ENCODE measurements around the gene AHNAK2.

The AHNAK2 gene

DNA sequence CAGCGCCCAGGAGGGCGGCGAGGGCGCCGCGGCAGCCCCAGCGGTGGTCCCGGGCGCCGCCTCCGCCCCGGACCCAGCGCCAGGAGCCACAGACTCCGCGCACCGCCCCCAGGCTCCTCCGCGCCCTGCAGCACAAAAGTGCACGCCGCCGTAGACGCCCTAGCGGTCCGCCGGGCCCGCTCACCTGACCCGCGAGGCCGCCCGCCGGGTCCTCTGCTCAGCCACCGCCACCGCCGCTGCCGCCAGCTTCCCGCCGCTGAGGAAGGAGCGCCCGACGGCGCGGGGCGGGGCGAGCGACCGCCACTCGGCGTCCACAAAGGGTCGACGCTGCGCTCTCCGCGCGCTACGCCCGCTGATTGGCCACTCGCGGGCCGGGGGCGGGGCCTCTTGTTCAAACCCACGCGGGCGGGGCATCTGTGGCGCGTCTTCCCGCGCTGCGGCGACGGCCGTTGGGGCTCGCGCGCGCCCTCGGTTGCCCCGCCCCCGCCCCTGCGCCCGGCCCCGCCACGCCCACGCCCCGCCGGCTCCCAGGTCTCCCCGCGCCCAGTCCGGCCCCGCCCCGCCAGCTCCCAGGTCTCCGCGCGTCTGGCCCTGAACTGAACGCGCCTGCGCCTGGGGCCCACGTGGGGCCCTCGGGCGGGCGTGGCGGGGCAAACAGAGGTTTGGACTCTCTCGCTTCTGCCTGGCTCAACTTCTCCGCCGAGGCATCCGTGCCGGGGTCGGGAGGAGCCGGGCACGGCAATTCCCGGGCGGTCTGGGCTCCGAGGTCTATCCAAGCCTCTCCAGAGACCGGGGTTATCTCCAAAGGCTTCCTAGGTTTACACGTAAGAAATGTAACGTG lies 42.9 kb upstream of the AHNAK2 start, which contains the start of gene CDCA4:
TSS of gene CDCA4 (minus strand) at position 269 of the 841 bp plus-strand sequence. CDS start 9,154 bp downstream, outside the sequence.
- Histone ChIP-seq H3K4me2 (ENCODE audit: low read length) (peak within 1 kb of the TSS; percentile 95), H3K27me3 (ENCODE audit: control insufficient read depth, low read length) (no peaks in the 10 kb centered on the region), H3K36me3 (ENCODE audit: control insufficient read depth, low read length) (peaks cover 46% of the 10 kb centered on the region), H3K79me2 (ENCODE audit: control insufficient read depth, low read length) (peaks cover 63% of the 10 kb centered on the region), H4K20me1 (ENCODE audit: control insufficient read depth, insufficient read depth, low read depth, low read length) (peaks cover 34% of the 10 kb centered on the region), H3K9me3 (ENCODE audit: control insufficient read depth, insufficient read depth, low read length) (no peaks in the 10 kb centered on the region), H3K9me2 (replicated peaks; ENCODE audit: control insufficient read depth, low read length) (no peaks in the 10 kb centered on the region), H3F3A (ENCODE audit: control insufficient read depth, insufficient read depth) (peaks cover 9% of the 10 kb centered on the region), H3K27ac (ENCODE audit: low read depth, low read length) (peak within 1 kb of the TSS; percentile 71), H3K4me1 (ENCODE audit: control insufficient read depth, low read length) (peaks cover 45% of the 10 kb centered on the region), H3K4me3 (ENCODE audit: low read length) (peak within 1 kb of the TSS; percentile 99)
- TF ChIP-seq, protein P1, sequence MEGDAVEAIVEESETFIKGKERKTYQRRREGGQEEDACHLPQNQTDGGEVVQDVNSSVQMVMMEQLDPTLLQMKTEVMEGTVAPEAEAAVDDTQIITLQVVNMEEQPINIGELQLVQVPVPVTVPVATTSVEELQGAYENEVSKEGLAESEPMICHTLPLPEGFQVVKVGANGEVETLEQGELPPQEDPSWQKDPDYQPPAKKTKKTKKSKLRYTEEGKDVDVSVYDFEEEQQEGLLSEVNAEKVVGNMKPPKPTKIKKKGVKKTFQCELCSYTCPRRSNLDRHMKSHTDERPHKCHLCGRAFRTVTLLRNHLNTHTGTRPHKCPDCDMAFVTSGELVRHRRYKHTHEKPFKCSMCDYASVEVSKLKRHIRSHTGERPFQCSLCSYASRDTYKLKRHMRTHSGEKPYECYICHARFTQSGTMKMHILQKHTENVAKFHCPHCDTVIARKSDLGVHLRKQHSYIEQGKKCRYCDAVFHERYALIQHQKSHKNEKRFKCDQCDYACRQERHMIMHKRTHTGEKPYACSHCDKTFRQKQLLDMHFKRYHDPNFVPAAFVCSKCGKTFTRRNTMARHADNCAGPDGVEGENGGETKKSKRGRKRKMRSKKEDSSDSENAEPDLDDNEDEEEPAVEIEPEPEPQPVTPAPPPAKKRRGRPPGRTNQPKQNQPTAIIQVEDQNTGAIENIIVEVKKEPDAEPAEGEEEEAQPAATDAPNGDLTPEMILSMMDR (IDR thresholded peaks at IDR 0.05; ENCODE audit: low read depth, low read length, poor library complexity, severe bottlenecking): no peak
- TF ChIP-seq EZH2phosphoT487 (IDR thresholded peaks at IDR 0.05; ENCODE audit: borderline replicate concordance, low read length): no peak

DNA sequence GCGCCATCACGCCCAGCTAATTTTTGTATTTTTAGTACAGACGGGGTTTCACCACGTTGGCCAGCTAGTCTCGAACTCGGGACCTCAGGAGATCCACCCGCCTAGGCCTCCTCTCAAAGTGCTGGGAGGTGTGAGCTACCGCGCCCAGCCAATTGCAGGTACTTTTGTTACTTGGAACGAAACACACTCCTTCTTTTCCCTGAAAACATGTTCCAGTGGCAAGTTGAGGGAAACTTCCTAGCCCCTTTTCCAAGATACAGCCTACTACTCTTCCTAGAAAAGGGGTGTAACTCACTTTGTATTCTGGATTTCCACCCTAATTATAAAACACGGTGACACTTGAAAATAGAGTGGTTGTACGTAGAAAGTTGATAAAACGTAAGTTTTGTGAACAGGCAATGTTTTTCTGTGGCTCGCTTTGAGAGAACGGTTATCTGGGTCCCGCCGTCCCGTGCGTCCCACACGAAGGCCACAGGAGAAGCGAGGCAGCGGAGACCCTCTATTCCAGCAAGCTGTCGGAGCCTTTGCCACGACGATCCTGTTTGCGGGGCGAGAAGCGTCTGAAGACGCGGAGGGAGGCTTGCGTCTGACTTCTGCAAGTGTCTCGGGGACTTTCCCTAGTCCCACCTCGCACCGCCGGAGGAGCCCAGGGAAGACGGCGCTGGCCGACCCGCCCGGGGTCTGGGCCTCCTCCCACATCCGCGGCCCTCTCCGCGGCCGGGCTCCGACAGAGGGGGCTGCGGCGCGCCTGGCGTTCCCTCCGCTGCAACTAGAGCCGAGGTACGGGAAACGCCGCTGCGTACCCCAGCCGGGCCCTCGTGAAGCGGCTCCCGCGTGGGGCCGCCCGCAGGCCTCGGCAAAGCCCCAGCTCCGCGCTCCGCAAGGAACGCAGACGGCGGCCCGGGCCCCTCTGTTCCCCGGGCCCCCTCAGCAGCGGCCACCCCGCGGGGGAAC lies 42.0 kb upstream of the AHNAK2 start:
- Histone ChIP-seq H3K4me1 (ENCODE audit: control insufficient read depth, low read length) (peaks cover 52% of the 10 kb centered on the region), H3F3A (ENCODE audit: control insufficient read depth, insufficient read depth) (peaks cover 6% of the 10 kb centered on the region), H3K79me2 (ENCODE audit: control insufficient read depth, low read length) (peaks cover 72% of the 10 kb centered on the region), H3K4me2 (ENCODE audit: low read length) (peak overlapping the region; percentile 95), H3K9me2 (replicated peaks; ENCODE audit: control insufficient read depth, low read length) (no peaks in the 10 kb centered on the region), H3K9me3 (ENCODE audit: control insufficient read depth, insufficient read depth, low read length) (no peaks in the 10 kb centered on the region), H4K20me1 (ENCODE audit: control insufficient read depth, insufficient read depth, low read depth, low read length) (peaks cover 42% of the 10 kb centered on the region), H3K27me3 (ENCODE audit: control insufficient read depth, low read length) (no peaks in the 10 kb centered on the region), H3K36me3 (ENCODE audit: control insufficient read depth, low read length) (peaks cover 54% of the 10 kb centered on the region), H3K4me3 (ENCODE audit: low read length) (peak overlapping the region; percentile 99), H3K27ac (ENCODE audit: low read depth, low read length) (peak overlapping the region; percentile 71)
- no peak for TF ChIP-seq EZH2phosphoT487 (IDR thresholded peaks at IDR 0.05; ENCODE audit: borderline replicate concordance, low read length)
- TF ChIP-seq, protein P1 (IDR thresholded peaks at IDR 0.05; ENCODE audit: low read depth, low read length, poor library complexity, severe bottlenecking): no peak

DNA sequence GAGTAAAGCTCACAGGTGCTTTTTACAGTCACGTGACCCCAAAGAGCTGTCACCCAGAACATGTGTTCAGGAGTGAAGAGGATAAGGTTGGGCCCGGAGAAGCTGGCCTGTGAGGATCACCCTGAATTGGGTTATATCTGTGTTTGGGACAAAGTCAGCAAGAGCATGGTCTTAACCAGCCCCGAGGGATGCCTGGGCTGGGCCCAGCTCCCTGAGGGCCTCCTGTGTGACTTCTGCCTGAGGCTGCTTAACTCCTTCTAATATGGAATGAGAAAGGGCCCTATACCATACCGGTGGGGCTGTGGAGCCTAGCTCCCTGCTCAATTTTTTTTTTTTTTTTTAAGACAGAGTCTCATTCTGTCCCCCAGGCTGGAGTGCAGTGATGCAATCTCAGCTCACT lies 40.2 kb upstream of the AHNAK2 start:
- Histone ChIP-seq H3K9me2 (replicated peaks; ENCODE audit: control insufficient read depth, low read length) (no peaks in the 10 kb centered on the region), H3K36me3 (ENCODE audit: control insufficient read depth, low read length) (peaks cover 71% of the 10 kb centered on the region), H3F3A (ENCODE audit: control insufficient read depth, insufficient read depth) (peaks cover 3% of the 10 kb centered on the region), H3K79me2 (ENCODE audit: control insufficient read depth, low read length) (peaks cover 90% of the 10 kb centered on the region), H3K4me1 (ENCODE audit: control insufficient read depth, low read length) (peaks cover 65% of the 10 kb centered on the region), H4K20me1 (ENCODE audit: control insufficient read depth, insufficient read depth, low read depth, low read length) (peaks cover 56% of the 10 kb centered on the region), H3K4me2 (ENCODE audit: low read length) (peak overlapping the region; percentile 95), H3K4me3 (ENCODE audit: low read length) (peak overlapping the region; percentile 99), H3K9me3 (ENCODE audit: control insufficient read depth, insufficient read depth, low read length) (no peaks in the 10 kb centered on the region), H3K27ac (ENCODE audit: low read depth, low read length) (no peak overlapping the region), H3K27me3 (ENCODE audit: control insufficient read depth, low read length) (no peaks in the 10 kb centered on the region)
- TF ChIP-seq EZH2phosphoT487 (IDR thresholded peaks at IDR 0.05; ENCODE audit: borderline replicate concordance, low read length): no peak
- TF ChIP-seq, protein P1 (IDR thresholded peaks at IDR 0.05; ENCODE audit: low read depth, low read length, poor library complexity, severe bottlenecking): no peak

All from DOHH2 (cell line).